ENCODE results near the gene TMEM203.

TMEM203 gene

GRCh38 chr9:137228968-137229896, 23.8 kb upstream of the TMEM203 start:
- no peak for DNase-seq

GRCh38 chr9:137228506-137228967, 23.1 kb upstream of the TMEM203 start:
- DNase-seq = no peak

GRCh38 chr9:137227853-137228505, 22.5 kb upstream of the TMEM203 start:
- no peak for DNase-seq

GRCh38 chr9:137227054-137227852, 21.8 kb upstream of the TMEM203 start, which contains the start of gene RNF224:
Gene RNF224, plus strand, starts transcription at chr9:137227502. Its CDS starts 834 bp downstream, at chr9:137228336.
- DNase-seq = peak; percentile 84

GRCh38 chr9:137226338-137227053, 21.0 kb upstream of the TMEM203 start:
- no peak for DNase-seq

- no peak for DNase-seq
Measured at GRCh38 chr9:137225699-137226331, 20.4 kb upstream of the TMEM203 start.

- no peak for DNase-seq
Measured at GRCh38 chr9:137224830-137225694, 19.6 kb upstream of the TMEM203 start, which contains the start of gene CYSRT1. Gene CYSRT1, plus strand, starts transcription at chr9:137225174. Its CDS starts 448 bp downstream, at chr9:137225622.

GRCh38 chr9:137223078-137223970, 17.9 kb upstream of the TMEM203 start:
- DNase-seq = peak; percentile 100

- no peak for DNase-seq
Measured at GRCh38 chr9:137222190-137223077, 17.0 kb upstream of the TMEM203 start, which contains the start of gene RNF208. Gene RNF208, minus strand, starts transcription at chr9:137222240. Its CDS starts 1,028 bp downstream, at chr9:137221212.

GRCh38 chr9:137221506-137222111, 16.2 kb upstream of the TMEM203 start:
- DNase-seq = no peak

GRCh38 chr9:137221095-137221505, 15.7 kb upstream of the TMEM203 start:
- DNase-seq = no peak

- DNase-seq = no peak
Measured at GRCh38 chr9:137220317-137221094, 15.1 kb upstream of the TMEM203 start.

GRCh38 chr9:137219757-137220316, 14.4 kb upstream of the TMEM203 start:
- no peak for DNase-seq

- no peak for DNase-seq
Measured at GRCh38 chr9:137218754-137219271, 13.4 kb upstream of the TMEM203 start.

- DNase-seq = no peak
Measured at GRCh38 chr9:137218212-137218753, 12.8 kb upstream of the TMEM203 start.

Data from activated CD4-positive, alpha-beta T cell treated with anti-CD3 and anti-CD28 coated beads, Interleukin-2, amount 50 U/mL, for 16 hours (primary cell).